Esophagus (tissue), 2 donors: Measurements from ENCODE around the gene LRBA. TPM values are rescaled to one million over a fixed set of nuclear protein-coding genes. Genes with fewer than 3 reads are reported as not detected.
A peak's percentile ranks its signal among the peaks of the same experiment; 100 is the strongest.

Source experiments
- H3K27ac ChIP-seq, 2 donors: one replicate each; pipeline ENCODE4 v1.5.1; 2013; ENCODE audit warnings: low read depth in 2 of 2, mild to moderate bottlenecking in 2 of 2, inconsistent platforms in 1 of 2, low read length in 1 of 2, moderate library complexity in 1 of 2
- H3K27me3 ChIP-seq, 2 donors: one replicate each; pipeline ENCODE4 v1.6.1; 2013; ENCODE audit warnings: low read length in 2 of 2, control low read depth in 1 of 2, mild to moderate bottlenecking in 1 of 2; ENCODE audit not compliant: insufficient read depth in 2 of 2, control insufficient read depth in 1 of 2
- H3K36me3 ChIP-seq, 2 donors: one replicate each; pipeline ENCODE4 v1.6.1; 2013; ENCODE audit warnings: low read length in 1 of 2; ENCODE audit not compliant: control insufficient read depth in 2 of 2, insufficient read depth in 2 of 2
- H3K4me1 ChIP-seq, 2 donors: one replicate each; pipeline ENCODE4 v1.6.1; 2013; ENCODE audit warnings: low read length in 1 of 2; ENCODE audit not compliant: control insufficient read depth in 2 of 2, insufficient read depth in 2 of 2
- H3K4me3 ChIP-seq, 2 donors: one replicate each; pipeline ENCODE4 v1.5.1; 2013; ENCODE audit warnings: low read length in 2 of 2, mild to moderate bottlenecking in 2 of 2, low read depth in 1 of 2, moderate library complexity in 1 of 2
- H3K9me3 ChIP-seq, 2 donors: one replicate each; pipeline ENCODE4 v1.6.1; 2013; ENCODE audit warnings: mild to moderate bottlenecking in 2 of 2, low read depth in 1 of 2, low read length in 1 of 2, moderate library complexity in 1 of 2; ENCODE audit not compliant: control insufficient read depth in 2 of 2, insufficient read depth in 1 of 2
- WGBS, 2 donors: extraction: QIAGEN DNeasy Blood & Tissue Kit; methylation state at CpG; one replicate each; pipeline ENCODE4 v1.1.7; 2013; 5-methylcytosine and 5-hydroxymethylcytosine counted together
- polyA plus RNA-seq, 2 donors: library from polyadenylated mRNA; stranded (reverse); fragments of 200-250 nt; gene quantifications; one replicate each; pipeline ENCODE4 v1.2.3, GENCODE V29; 2013
- donor health status: healthy with polysubstance abuse.
- donor health status: Bipolar disorder and iron deficiency.

Gene LRBA
- polyA plus RNA-seq, 2 donors: 13.1 to 24.7 TPM

DNA sequence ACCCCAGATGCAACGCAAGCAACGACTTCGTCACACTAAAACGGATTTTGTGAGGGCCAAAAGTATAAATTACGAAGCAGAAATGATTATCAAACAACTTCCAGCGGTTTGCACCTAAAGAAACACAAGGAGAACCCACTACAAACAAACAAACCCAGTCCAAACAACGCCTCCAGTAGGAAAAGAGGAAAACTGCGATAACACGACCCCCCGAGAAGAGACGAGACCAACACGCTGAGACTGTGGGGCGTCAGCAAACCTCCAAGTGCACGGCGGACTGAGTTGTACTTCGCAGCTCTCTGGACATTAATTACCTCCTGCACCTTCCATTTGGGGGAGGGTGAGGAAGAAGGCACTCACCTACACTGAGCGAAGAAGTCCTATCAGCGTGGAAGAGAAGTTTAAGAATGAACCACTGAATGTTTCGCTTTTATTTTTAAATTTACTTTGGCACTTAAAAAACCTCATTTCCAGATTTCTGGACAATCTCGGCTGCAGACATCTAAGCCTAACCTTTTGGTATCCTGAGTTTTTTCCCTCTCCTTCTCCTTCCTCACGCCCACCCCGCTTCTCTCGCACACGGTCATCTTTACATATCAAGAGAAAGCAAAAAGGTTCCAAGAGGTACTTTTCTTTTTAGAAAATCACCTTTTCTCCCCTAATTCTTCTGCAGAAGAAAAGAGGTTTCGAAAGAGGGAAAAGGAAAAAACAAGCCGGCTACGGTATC lies 432.8 kb downstream of the LRBA start, which contains the start of gene MAB21L2:
TSS of gene MAB21L2 (plus strand) at position 6 of the 727 bp plus-strand sequence. CDS start 879 bp downstream, outside the sequence.
- WGBS, 2 donors: 85 to 87% methylated on average over 27 of the region's 27 CpGs
- no peaks in the 10 kb centered on the region for H3K27me3 ChIP-seq

DNA sequence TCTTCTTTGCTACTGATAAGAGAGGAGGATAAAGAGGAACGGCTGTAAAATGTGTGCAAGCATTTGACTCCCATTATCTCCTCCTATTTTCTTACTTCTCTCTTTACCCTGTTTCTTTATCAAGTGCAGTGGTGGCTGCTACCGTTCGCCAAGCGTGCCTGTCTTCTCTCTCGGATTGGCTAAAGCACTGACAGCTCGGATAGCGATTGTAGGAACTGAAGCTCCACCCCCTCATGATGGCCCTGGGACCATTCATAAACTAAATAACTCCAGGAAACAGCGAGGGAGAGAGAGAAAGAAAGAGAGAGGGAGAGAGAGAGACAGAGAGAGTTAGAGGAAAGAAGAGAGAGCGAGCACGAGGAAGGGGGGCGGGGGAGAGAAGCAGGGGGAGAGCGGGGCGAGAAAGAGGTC lies 433.4 kb downstream of the LRBA start:
- 85 to 91% methylated on average over 13 of the region's 13 CpGs for WGBS, 2 donors
- Histone ChIP-seq H3K36me3 (peaks cover 7 to 19% of the 10 kb centered on the region in 2 donors), H3K9me3 (peaks cover 8 to 17% of the 10 kb centered on the region in 2 donors), H3K27me3 (no peaks in the 10 kb centered on the region), H3K27ac (no peak overlapping the region), H3K4me3 (no peak overlapping the region), H3K4me1 (no peaks in the 10 kb centered on the region)

More for the DNA sequence above, 432.8 kb downstream of the LRBA start, which contains the start of gene MAB21L2:
- Histone ChIP-seq H3K27ac (no peak within 1 kb of the TSS), H3K4me1 (no peaks in the 10 kb centered on the region), H3K4me3 (peak within 1 kb of the TSS; percentile 18 to 21), H3K9me3 (peaks cover 8 to 17% of the 10 kb centered on the region in 2 donors), H3K36me3 (peaks cover 7 to 19% of the 10 kb centered on the region in 2 donors)

DNA sequence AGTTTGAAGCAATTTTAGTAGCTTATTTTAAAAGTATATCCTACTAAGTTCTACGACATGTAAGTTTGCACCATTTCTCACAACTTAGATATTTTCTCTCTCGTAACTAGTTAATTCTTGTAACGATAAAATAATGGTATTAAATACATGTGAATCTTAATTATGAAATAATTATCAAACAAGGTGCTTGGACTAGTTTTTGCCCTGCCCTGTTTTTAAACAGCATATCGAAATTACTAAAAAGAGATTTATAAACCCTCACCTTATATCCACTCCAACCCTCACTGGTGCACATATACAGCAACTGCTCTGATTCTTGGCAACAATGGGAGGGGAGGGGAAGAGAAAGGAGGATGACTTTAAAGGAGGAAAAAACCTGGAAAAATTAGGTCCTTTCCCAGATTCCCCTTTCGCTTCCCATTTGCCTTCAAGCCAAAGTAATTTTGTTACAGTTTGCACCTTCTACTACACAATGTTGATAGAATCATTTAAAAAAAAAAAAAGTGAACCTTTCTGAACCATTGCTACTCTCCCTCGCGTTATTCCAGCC lies 434.0 kb downstream of the LRBA start:
- H3K9me3 ChIP-seq: peaks cover 8 to 17% of the 10 kb centered on the region in 2 donors
- no peaks in the 10 kb centered on the region for H3K27me3 ChIP-seq
- no peak overlapping the region for H3K27ac ChIP-seq
- 95 to 97% methylated on average over 7 of the region's 7 CpGs for WGBS, 2 donors
- peaks cover 7 to 19% of the 10 kb centered on the region in 2 donors for H3K36me3 ChIP-seq
- no peaks in the 10 kb centered on the region for H3K4me1 ChIP-seq
- H3K4me3 ChIP-seq: no peak overlapping the region

DNA sequence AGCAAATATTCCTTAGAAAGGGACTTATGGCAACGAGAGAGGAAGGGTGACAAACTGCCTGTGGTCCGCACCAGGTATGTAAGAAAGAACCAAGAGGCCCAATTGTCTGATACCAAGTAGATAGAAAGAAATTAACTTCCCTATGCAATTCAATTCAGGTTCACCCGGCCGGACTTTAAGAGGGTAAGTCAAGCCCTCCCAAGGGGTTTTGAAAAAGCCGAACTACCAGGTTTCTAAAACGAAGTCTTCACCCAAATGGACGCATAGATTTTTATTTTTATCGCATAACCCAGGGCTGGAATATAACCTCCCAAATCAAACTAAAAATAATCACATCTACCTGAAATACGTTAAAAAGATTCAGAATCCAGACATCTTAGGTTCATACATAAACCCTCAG lies 434.8 kb downstream of the LRBA start:
- H3K9me3 ChIP-seq: peaks cover 8 to 17% of the 10 kb centered on the region in 2 donors
- H3K4me1 ChIP-seq: no peaks in the 10 kb centered on the region
- no peak overlapping the region for H3K27ac ChIP-seq
- H3K36me3 ChIP-seq: peaks cover 7 to 19% of the 10 kb centered on the region in 2 donors
- WGBS, 2 donors: 90 to 92% methylated on average over 9 of the region's 9 CpGs
- no peak overlapping the region for H3K4me3 ChIP-seq
- H3K27me3 ChIP-seq: no peaks in the 10 kb centered on the region

DNA sequence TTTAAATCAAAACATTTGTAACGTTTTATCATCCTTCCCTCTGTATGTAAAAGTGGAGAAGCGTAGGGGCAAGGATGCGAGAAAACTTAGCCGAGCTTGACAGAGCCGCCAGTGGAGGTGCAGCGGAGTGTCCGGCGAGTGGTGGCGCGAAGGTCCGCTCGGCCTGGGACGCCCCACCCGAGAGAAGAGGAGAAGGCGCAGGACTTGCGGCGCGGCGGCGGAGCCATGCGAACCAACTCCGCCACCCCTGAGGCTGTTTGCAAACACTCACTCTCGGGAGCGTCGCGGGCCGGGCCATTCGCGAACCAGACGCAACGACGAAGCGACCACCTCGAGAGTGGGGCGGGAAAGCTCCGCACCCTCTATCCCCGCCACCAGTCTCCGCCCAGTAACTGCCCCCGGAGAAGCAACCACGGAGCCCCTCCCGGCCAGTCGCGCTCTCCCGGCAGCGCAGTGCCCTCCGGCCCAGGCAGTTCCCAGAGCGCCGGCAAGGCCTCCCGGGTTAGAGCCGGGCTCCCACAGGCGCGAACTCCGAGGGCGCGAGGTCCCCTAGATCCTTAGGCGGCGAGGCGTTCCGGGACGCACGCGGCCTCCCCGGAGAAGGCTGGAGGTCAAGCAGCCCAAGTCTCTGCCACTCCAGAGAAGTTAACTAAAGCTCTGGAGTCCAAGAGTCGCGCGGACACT lies 435.4 kb downstream of the LRBA start:
- Histone ChIP-seq H3K4me3 (peak overlapping the region; percentile 11 to 48), H3K27ac (peak overlapping the region; percentile 14 to 54), H3K36me3 (peaks cover 7 to 19% of the 10 kb centered on the region in 2 donors), H3K9me3 (peaks cover 8 to 17% of the 10 kb centered on the region in 2 donors), H3K27me3 (no peaks in the 10 kb centered on the region), H3K4me1 (no peaks in the 10 kb centered on the region)
- WGBS, 2 donors: 60 to 61% methylated on average over 66 of the region's 66 CpGs

DNA sequence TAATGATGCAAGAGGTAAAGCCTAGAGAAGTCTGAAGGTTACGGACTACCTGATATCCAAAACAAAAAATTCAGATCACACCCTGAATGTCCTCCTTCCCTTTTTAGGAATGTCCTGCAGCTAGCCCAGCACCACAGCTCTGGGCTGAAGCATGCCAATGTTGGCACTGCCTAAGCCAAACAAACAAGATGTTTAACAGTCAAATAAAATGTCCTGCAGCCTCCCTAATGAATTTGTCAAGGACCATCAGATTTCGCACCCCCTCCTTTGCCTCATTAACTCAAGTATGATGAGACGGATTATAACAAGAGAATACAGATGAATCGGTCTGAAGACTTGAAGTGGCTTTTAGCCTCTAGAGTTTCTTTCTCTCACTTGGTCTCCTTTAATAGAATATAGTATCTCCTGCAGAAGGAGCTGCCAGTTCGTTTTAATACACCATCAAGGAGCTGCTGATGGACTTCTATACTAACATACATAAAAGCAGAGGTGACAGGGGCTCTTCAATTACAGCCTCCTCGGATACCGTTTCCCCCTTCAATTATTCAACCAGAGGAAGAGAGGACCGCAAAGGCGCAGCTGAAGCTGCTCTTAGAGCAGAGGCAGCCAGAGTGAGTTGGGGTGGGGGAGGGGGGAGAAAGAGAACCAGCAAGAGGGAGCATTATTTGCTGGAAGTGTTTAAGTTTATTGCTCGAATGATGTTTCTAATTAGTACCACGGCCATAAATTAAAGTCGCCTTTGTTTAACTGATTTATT lies 436.2 kb downstream of the LRBA start:
- no peaks in the 10 kb centered on the region for H3K4me1 ChIP-seq
- H3K27me3 ChIP-seq: no peaks in the 10 kb centered on the region
- WGBS, 2 donors: 78 to 87% methylated on average over 12 of the region's 12 CpGs
- H3K9me3 ChIP-seq: peaks cover 8 to 17% of the 10 kb centered on the region in 2 donors
- H3K36me3 ChIP-seq: peaks cover 7 to 19% of the 10 kb centered on the region in 2 donors
- peak overlapping the region in 1 of 2 donors; percentile 11 for H3K4me3 ChIP-seq
- H3K27ac ChIP-seq: no peak overlapping the region

DNA sequence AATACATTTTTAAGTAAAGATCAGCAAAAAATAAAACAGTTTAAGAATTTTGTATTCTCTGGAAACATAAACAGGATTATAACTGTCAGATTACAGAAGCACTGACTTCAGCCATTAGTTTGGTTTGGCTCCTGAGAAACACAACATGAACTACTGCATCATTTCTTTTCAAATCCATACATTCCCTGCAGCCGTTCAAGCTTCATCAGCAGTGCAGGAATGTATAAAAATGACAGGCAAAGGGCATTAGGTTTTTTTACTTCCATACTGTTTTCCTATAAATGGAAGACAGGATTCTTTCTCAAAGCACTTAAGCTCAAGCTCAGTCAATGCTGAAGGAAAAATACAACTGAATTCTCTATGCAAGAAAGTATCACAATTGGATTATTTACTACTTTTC lies 437.3 kb downstream of the LRBA start:
- H3K4me1 ChIP-seq: no peaks in the 10 kb centered on the region
- H3K4me3 ChIP-seq: no peak overlapping the region
- H3K27ac ChIP-seq: no peak overlapping the region
- peaks cover under 1 to 9% of the 10 kb centered on the region in 2 donors for H3K36me3 ChIP-seq
- H3K27me3 ChIP-seq: no peaks in the 10 kb centered on the region
- 72 to 81% methylated on average over 1 of the region's 1 CpG for WGBS, 2 donors
- H3K9me3 ChIP-seq: peaks cover under 1 to 6% of the 10 kb centered on the region in 2 donors

DNA sequence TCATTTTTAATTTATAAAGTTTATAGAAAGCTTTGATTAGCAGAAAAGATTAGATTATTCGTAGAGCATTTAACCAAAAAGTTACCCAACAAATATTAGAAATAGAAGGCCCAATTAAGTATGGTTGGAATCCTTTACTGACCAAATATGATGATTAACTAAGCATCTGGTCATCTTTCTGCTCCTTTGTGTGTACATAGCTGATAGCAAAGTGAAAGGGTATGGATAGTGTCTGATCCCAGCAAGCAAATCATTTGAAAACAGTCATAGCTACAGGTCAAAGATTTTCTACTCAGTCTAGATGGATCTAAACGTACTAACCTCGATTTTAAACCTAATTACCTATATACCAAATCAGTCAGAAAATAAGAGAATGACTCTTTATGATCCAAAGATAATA lies 440.4 kb downstream of the LRBA start:
- no peak overlapping the region for H3K27ac ChIP-seq
- H3K4me1 ChIP-seq: no peaks in the 10 kb centered on the region
- 92 to 97% methylated on average over 3 of the region's 3 CpGs for WGBS, 2 donors
- peaks cover 0 to 2% of the 10 kb centered on the region in 2 donors for H3K36me3 ChIP-seq
- H3K27me3 ChIP-seq: no peaks in the 10 kb centered on the region
- H3K4me3 ChIP-seq: no peak overlapping the region
- H3K9me3 ChIP-seq: peaks cover 0 to 2% of the 10 kb centered on the region in 2 donors

DNA sequence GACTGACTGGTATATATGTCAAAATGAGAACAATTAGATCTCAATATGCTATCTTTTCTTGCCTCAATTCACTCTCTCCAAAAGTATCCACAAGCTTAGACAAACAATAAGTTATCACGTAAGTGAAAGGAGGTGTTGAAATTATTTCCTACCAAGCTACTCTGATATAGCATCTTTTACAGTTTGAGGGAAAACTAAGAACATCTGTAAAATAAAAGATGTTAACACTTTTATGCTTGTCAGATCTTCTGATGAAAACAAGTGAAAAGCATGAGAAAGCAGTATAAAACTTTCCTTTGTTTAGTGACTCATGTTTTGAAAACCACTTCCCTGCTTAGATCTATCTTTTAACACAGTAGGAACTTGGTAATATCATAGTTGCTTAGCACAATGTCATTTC lies 441.6 kb downstream of the LRBA start:
- no peaks in the 10 kb centered on the region for H3K36me3 ChIP-seq
- WGBS, 2 donors: 76 to 95% methylated on average over 1 of the region's 1 CpG
- H3K27me3 ChIP-seq: no peaks in the 10 kb centered on the region
- H3K9me3 ChIP-seq: no peaks in the 10 kb centered on the region
- H3K27ac ChIP-seq: no peak overlapping the region
- no peaks in the 10 kb centered on the region for H3K4me1 ChIP-seq
- no peak overlapping the region for H3K4me3 ChIP-seq
